ENCODE data around the gene MRPL19.

DNA sequence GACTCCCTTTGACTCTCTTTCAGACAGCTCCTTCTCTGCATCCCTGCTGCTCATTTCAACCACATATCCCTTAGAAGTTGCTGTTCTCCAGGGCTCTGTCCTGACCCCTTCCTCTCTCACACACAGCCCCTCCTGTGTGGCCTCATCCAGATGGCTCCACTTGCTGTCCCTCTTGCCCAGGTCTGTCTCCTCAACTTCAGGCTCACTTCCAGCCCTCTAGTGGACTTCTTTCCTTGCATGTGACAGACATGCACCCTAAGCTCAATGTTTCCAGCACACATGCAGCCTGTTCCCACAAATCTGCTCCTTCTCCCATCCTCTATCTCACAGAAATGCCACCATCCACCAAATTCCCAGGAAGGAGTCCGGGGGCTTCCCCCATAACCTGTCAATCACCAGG, 9.0 kb upstream of the MRPL19 start:
- TF ChIP-seq, protein P1, sequence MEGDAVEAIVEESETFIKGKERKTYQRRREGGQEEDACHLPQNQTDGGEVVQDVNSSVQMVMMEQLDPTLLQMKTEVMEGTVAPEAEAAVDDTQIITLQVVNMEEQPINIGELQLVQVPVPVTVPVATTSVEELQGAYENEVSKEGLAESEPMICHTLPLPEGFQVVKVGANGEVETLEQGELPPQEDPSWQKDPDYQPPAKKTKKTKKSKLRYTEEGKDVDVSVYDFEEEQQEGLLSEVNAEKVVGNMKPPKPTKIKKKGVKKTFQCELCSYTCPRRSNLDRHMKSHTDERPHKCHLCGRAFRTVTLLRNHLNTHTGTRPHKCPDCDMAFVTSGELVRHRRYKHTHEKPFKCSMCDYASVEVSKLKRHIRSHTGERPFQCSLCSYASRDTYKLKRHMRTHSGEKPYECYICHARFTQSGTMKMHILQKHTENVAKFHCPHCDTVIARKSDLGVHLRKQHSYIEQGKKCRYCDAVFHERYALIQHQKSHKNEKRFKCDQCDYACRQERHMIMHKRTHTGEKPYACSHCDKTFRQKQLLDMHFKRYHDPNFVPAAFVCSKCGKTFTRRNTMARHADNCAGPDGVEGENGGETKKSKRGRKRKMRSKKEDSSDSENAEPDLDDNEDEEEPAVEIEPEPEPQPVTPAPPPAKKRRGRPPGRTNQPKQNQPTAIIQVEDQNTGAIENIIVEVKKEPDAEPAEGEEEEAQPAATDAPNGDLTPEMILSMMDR (IDR thresholded peaks at IDR 0.05; ENCODE audit: insufficient read depth, low read length), result no peak
- TF ChIP-seq POLR2AphosphoS5 (IDR thresholded peaks at IDR 0.05; ENCODE audit: low read depth), result no peak
